Parathyroid adenoma (tissue), 2 donors: Measurements from ENCODE around the gene GIMAP7.
"Not testable (repeated sequence)": the region's sequence is repeated elsewhere in the genome, so short reads cannot be mapped to it uniquely, and the experiment has no call there.

Experiments
- H2AFZ ChIP-seq: fragments of 300-600 bp; sonication (generic); one replicate; pipeline ENCODE4 v1.7.0; 2017; ENCODE audit warnings: antibody characterized with exemption, mild to moderate bottlenecking
- H3K27ac ChIP-seq: fragments of 300-600 bp; sonication (generic); one replicate; pipeline ENCODE4 v1.7.0; 2017
- H3K27me3 ChIP-seq: fragments of 300-600 bp; sonication (generic); one replicate; pipeline ENCODE4 v1.7.0; 2017; ENCODE audit warnings: low read length; ENCODE audit not compliant: control insufficient read depth, insufficient read depth
- H3K36me3 ChIP-seq: fragments of 300-600 bp; sonication (generic); one replicate; pipeline ENCODE4 v1.7.0; 2017; ENCODE audit warnings: low read length; ENCODE audit not compliant: control insufficient read depth, insufficient read depth
- H3K4me1 ChIP-seq: fragments of 300-600 bp; sonication (generic); one replicate; pipeline ENCODE4 v1.7.0; 2017; ENCODE audit warnings: control low read depth
- H3K4me2 ChIP-seq: fragments of 300-600 bp; sonication (generic); one replicate; pipeline ENCODE4 v1.7.0; 2017; ENCODE audit warnings: low read length
- H3K4me3 ChIP-seq: fragments of 300-600 bp; sonication (generic); one replicate; pipeline ENCODE4 v1.7.0; 2017; ENCODE audit warnings: low read depth, low read length
- H3K79me2 ChIP-seq: fragments of 300-600 bp; sonication (generic); one replicate; pipeline ENCODE4 v1.7.0; 2017; ENCODE audit warnings: control low read depth
- H3K9ac ChIP-seq: fragments of 300-600 bp; sonication (generic); one replicate; pipeline ENCODE4 v1.7.0; 2017; ENCODE audit warnings: mild to moderate bottlenecking
- H3K9me3 ChIP-seq: fragments of 300-600 bp; sonication (generic); one replicate; pipeline ENCODE4 v1.7.0; 2017; ENCODE audit warnings: low read length; ENCODE audit not compliant: control insufficient read depth
- TF ChIP-seq, protein P1 (sequence below): fragments of 300-600 bp; sonication (generic); IDR thresholded peaks from one replicate; pipeline ENCODE4 v1.7.0; 2017; ENCODE audit warnings: antibody characterized with exemption, mild to moderate bottlenecking
- donor health status: primary hyperparathyroidism.

Gene GIMAP7

DNA sequence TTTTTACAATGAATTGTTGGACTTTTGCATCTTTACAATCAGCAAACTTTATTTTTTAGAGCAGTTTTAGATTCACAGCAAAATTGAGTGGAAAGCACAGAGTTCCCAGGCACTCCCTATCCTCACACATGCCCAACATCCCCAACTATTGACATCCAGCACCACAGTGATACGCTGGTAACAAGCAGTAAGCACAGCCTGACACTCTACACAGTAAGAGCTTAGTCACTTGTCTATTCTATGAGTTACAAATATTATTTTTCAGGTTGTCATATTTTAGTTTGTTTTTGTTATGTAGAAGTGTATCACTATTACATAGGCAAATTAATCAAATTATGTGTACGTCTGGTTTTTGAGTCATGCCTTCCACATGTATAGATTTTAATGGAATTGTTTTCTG, 27.0 kb upstream of the GIMAP7 start:
- TF ChIP-seq, protein P1, sequence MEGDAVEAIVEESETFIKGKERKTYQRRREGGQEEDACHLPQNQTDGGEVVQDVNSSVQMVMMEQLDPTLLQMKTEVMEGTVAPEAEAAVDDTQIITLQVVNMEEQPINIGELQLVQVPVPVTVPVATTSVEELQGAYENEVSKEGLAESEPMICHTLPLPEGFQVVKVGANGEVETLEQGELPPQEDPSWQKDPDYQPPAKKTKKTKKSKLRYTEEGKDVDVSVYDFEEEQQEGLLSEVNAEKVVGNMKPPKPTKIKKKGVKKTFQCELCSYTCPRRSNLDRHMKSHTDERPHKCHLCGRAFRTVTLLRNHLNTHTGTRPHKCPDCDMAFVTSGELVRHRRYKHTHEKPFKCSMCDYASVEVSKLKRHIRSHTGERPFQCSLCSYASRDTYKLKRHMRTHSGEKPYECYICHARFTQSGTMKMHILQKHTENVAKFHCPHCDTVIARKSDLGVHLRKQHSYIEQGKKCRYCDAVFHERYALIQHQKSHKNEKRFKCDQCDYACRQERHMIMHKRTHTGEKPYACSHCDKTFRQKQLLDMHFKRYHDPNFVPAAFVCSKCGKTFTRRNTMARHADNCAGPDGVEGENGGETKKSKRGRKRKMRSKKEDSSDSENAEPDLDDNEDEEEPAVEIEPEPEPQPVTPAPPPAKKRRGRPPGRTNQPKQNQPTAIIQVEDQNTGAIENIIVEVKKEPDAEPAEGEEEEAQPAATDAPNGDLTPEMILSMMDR, result no peak
- no peaks in the 10 kb centered on the region for H3K4me1 ChIP-seq
- H3K9ac ChIP-seq, result no peak overlapping the region
- no peak overlapping the region for H3K4me3 ChIP-seq
- no peaks in the 10 kb centered on the region for H3K79me2 ChIP-seq
- H3K4me2 ChIP-seq, result no peak overlapping the region
- H3K27ac ChIP-seq, result no peak overlapping the region
- no peaks in the 10 kb centered on the region for H3K9me3 ChIP-seq
- no peaks in the 10 kb centered on the region for H3K36me3 ChIP-seq
- H3K27me3 ChIP-seq, result no peaks in the 10 kb centered on the region
- H2AFZ ChIP-seq, result no peak overlapping the region

- Histone ChIP-seq H3K9me3 (no peaks in the 10 kb centered on the region), H2AFZ (no peak overlapping the region), H3K4me2 (no peak overlapping the region), H3K27me3 (no peaks in the 10 kb centered on the region), H3K9ac (no peak overlapping the region), H3K36me3 (no peaks in the 10 kb centered on the region), H3K27ac (no peak overlapping the region), H3K79me2 (no peaks in the 10 kb centered on the region), H3K4me3 (no peak overlapping the region), H3K4me1 (no peaks in the 10 kb centered on the region)
- TF ChIP-seq, protein P1, result no peak
Measured at GRCh38 chr7:150489782-150490181, 24.9 kb upstream of the GIMAP7 start.

GRCh38 chr7:150493442-150493841, 21.2 kb upstream of the GIMAP7 start:
- not testable (repeated sequence) for H3K9me3 ChIP-seq, H3K4me1 ChIP-seq, H3K27ac ChIP-seq, H3K4me2 ChIP-seq, H3K36me3 ChIP-seq, H3K9ac ChIP-seq, H3K4me3 ChIP-seq, H3K27me3 ChIP-seq, H3K79me2 ChIP-seq, H2AFZ ChIP-seq

DNA sequence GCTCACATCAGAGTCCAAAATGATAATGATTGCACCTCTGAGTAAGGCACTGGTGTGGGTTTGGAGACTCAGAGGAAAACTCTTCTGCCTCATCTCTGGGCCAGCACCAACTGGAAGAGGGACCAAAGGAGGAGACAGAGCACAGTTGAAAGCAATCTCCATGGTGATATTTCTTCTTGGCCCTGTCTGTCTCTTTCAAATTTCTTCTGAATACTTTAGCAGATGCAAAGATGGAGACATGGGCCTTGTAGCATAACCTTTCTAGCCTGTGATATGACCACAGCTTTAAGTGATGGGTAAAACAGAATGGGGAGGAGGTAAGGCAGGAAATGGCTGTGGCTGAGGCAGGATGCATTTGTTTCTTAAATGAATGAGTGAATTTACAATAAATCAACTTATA, 12.2 kb upstream of the GIMAP7 start:
- H3K9me3 ChIP-seq, result no peaks in the 10 kb centered on the region
- TF ChIP-seq, protein P1, result no peak

DNA sequence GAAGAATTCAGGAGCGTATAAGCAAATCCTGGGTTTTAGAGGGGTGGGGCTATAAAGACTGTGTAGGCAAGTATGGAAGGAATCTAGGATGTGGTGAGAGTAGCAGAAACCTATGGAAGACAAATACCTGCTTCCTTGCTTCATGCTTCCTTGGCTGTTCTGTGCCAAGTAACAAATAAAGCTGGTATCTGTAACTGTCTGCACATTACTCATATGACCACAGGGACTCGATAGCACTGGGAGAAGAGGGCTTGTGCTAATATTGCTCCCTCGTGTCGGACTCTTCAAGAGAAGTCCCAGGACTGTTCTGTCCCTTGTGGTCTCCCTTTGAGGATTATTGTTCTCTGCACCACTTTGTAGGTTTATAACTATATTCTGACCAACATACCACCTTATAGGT, 11.5 kb upstream of the GIMAP7 start:
- Histone ChIP-seq H3K9me3 (no peaks in the 10 kb centered on the region), H3K36me3 (no peaks in the 10 kb centered on the region), H3K9ac (no peak overlapping the region), H3K4me2 (no peak overlapping the region), H2AFZ (peak overlapping the region; percentile 9), H3K79me2 (no peaks in the 10 kb centered on the region), H3K4me1 (no peaks in the 10 kb centered on the region), H3K27ac (no peak overlapping the region), H3K4me3 (no peak overlapping the region), H3K27me3 (no peaks in the 10 kb centered on the region)
- TF ChIP-seq, protein P1, result no peak

More for the DNA sequence above, 12.2 kb upstream of the GIMAP7 start:
- H3K4me2 ChIP-seq, result no peak overlapping the region
- no peaks in the 10 kb centered on the region for H3K36me3 ChIP-seq
- H3K4me3 ChIP-seq, result no peak overlapping the region
- H3K27ac ChIP-seq, result no peak overlapping the region
- no peaks in the 10 kb centered on the region for H3K4me1 ChIP-seq
- no peak overlapping the region for H3K9ac ChIP-seq
- H3K79me2 ChIP-seq, result no peaks in the 10 kb centered on the region
- H2AFZ ChIP-seq, result no peak overlapping the region
- no peaks in the 10 kb centered on the region for H3K27me3 ChIP-seq
